ENCODE data around the gene RPL37A.

Gene RPL37A

GRCh38 chr2:216549926-216550690, 51.5 kb downstream of the RPL37A start:
- DNase-seq: no peak

GRCh38 chr2:216551234-216552068, 52.8 kb downstream of the RPL37A start:
- no peak for DNase-seq

GRCh38 chr2:216553093-216553478, 54.4 kb downstream of the RPL37A start:
- no peak for DNase-seq

All from NK-92 treated with Interleukin-12 subunit alpha and Interleukin-12 subunit beta, amount 100 ng/mL, for 24 hours (cell line).